Tibial artery (tissue), 4 donors: ENCODE results near the gene PNPLA6.

ENCODE experiments used
- DNase-seq, 2 donors: peaks; one replicate each; pipeline ENCODE4 v3.0.0-alpha.2; 2019
- H3K27ac ChIP-seq, 2 donors: fragments of 200-600 bp; sonication (generic) in 1 of 2; 1 replicate in 1 of 2; 2 replicates in 1 of 2; pipeline ENCODE4 v1.5.1; 2018 to 2019; ENCODE audit warnings: mild to moderate bottlenecking in 1 of 2
- H3K27me3 ChIP-seq, 2 donors: fragments of 200-600 bp; sonication (generic) in 1 of 2; one replicate each; pipeline versions ENCODE4 v1.5.1 to v1.6.0; 2016 to 2019
- H3K36me3 ChIP-seq, 3 donors: fragments of 200-600 bp; sonication (generic) in 2 of 3; one replicate each; pipeline ENCODE4 v1.5.1; 2016 to 2019; ENCODE audit warnings: mild to moderate bottlenecking in 2 of 3
- H3K4me1 ChIP-seq, 4 donors: fragments of 200-600 bp; sonication (generic) in 2 of 4; 1 replicate in 3 of 4; 2 replicates in 1 of 4; pipeline ENCODE4 v1.5.1; 2016 to 2019
- H3K4me3 ChIP-seq, 2 donors: fragments of 200-600 bp; sonication (generic) in 1 of 2; 1 replicate in 1 of 2; 2 replicates in 1 of 2; pipeline ENCODE4 v1.5.1; 2018 to 2019; ENCODE audit warnings: mild to moderate bottlenecking in 2 of 2
- H3K9me3 ChIP-seq, 3 donors: fragments of 200-600 bp; sonication (generic) in 1 of 3; one replicate each; pipeline ENCODE4 v1.5.1; 2016 to 2019
- CTCF ChIP-seq, 2 experiments: fragments of 200-600 bp in 1 of 2; fragments of 450-650 bp in 1 of 2; IDR thresholded peaks; one replicate each; pipeline ENCODE4 v1.5.1; 2017 to 2019; ENCODE audit warnings: antibody characterized with exemption in 2 of 2, mild to moderate bottlenecking in 1 of 2, moderate library complexity in 1 of 2
- intact Hi-C: fragments of 100-400 bp; cut with DNase I; formaldehyde crosslinking; loops from one replicate; pipeline ENCODE4 v1.15.0; 2023; ENCODE audit warnings: low total_unique reads

The PNPLA6 gene

GRCh38 chr19:7535047-7535997 lies at the start of gene PNPLA6:
PNPLA6 (plus strand) TSS chr19:7535717; CDS start chr19:7535789, 72 bp downstream.
- intact Hi-C loops: loop anchor here (5.0 to 10.0 kb wide), 2 partner anchors 48 to 141 kb away; partner anchors contain the start of gene PEX11G
- H3K36me3 ChIP-seq: peaks cover 20 to 57% (median 29%) of the 10 kb centered on the region in 3 donors

GRCh38 chr19:7486923-7487322 lies 48.6 kb upstream of the PNPLA6 start:
- no peaks in the 10 kb centered on the region for H3K9me3 ChIP-seq
- TF ChIP-seq CTCF (IDR thresholded peaks at IDR 0.05): no peak
- intact Hi-C loops: loop anchor here (5.0 kb wide), 1 partner anchor 50 kb away; the partner anchor contains the start of gene PNPLA6
- H3K4me1 ChIP-seq: peaks cover 0 to 11% (median 10%) of the 10 kb centered on the region in 4 donors
- H3K27ac ChIP-seq: no peak overlapping the region
- no peak for DNase-seq
- H3K27me3 ChIP-seq: no peaks in the 10 kb centered on the region
- no peak overlapping the region for H3K4me3 ChIP-seq
- H3K36me3 ChIP-seq: no peaks in the 10 kb centered on the region

More at GRCh38 chr19:7535047-7535997, at the start of gene PNPLA6:
- TF ChIP-seq CTCF (IDR thresholded peaks at IDR 0.05): no peak
- H3K27me3 ChIP-seq: no peaks in the 10 kb centered on the region
- H3K4me1 ChIP-seq: peaks cover 0 to 19% (median 14%) of the 10 kb centered on the region in 4 donors
- peak within 1 kb of the TSS; percentile 87 to 97 for H3K27ac ChIP-seq
- DNase-seq: peak; percentile 94 to 97
- H3K9me3 ChIP-seq: no peaks in the 10 kb centered on the region
- H3K4me3 ChIP-seq: peak within 1 kb of the TSS; percentile 71 to 87

GRCh38 chr19:7488736-7489353 lies 46.7 kb upstream of the PNPLA6 start, which contains the start of gene PEX11G:
PEX11G (minus strand) TSS chr19:7489035; CDS start chr19:7489010, 25 bp downstream.
- H3K36me3 ChIP-seq: no peaks in the 10 kb centered on the region
- H3K27ac ChIP-seq: peak within 1 kb of the TSS; percentile 84 to 89
- peak; percentile 83 to 94 for DNase-seq
- peak within 1 kb of the TSS; percentile 57 to 70 for H3K4me3 ChIP-seq
- intact Hi-C loops: loop anchor here (5.0 kb wide), 1 partner anchor 48 kb away; the partner anchor contains the start of gene PNPLA6
- H3K27me3 ChIP-seq: no peaks in the 10 kb centered on the region
- no peak for TF ChIP-seq CTCF (IDR thresholded peaks at IDR 0.05)
- peaks cover 0 to 12% (median 9%) of the 10 kb centered on the region in 4 donors for H3K4me1 ChIP-seq
- H3K9me3 ChIP-seq: no peaks in the 10 kb centered on the region

GRCh38 chr19:7489609-7490044 lies 45.9 kb upstream of the PNPLA6 start:
- Histone ChIP-seq H3K27me3 (no peaks in the 10 kb centered on the region), H3K4me3 (peak overlapping the region; percentile 57 to 70), H3K27ac (peak overlapping the region; percentile 84 to 89), H3K36me3 (no peaks in the 10 kb centered on the region), H3K4me1 (peaks cover 0 to 19% (median 9%) of the 10 kb centered on the region in 4 donors), H3K9me3 (no peaks in the 10 kb centered on the region)
- intact Hi-C loops: loop anchor here (5.0 kb wide), 1 partner anchor 48 kb away; the partner anchor contains the start of gene PNPLA6
- TF ChIP-seq CTCF (IDR thresholded peaks at IDR 0.05): no peak
- DNase-seq: no peak

- no peak for TF ChIP-seq CTCF (IDR thresholded peaks at IDR 0.05)
- H3K27ac ChIP-seq: no peak overlapping the region
- DNase-seq: no peak
- no peak overlapping the region for H3K4me3 ChIP-seq
- H3K27me3 ChIP-seq: no peaks in the 10 kb centered on the region
- H3K4me1 ChIP-seq: peaks cover 0 to 24% (median 9%) of the 10 kb centered on the region in 4 donors
- intact Hi-C loops: no loop called here
- H3K36me3 ChIP-seq: no peaks in the 10 kb centered on the region
- H3K9me3 ChIP-seq: no peaks in the 10 kb centered on the region
These were observed 43.4 kb upstream of the PNPLA6 start for GRCh38 chr19:7492142-7492541.
